HG03520 (cell line): ENCODE data around the gene PNPLA7.

Experiments
- ATAC-seq: cut with Tn5 transposase; IDR thresholded peaks from one replicate; pipeline ENCODE4 v1.9.1; 2021; ENCODE audit warnings: mild to moderate bottlenecking, moderate library complexity; ENCODE audit not compliant: unreplicated experiment

Gene PNPLA7

GRCh38 chr9:137497921-137498719, 52.1 kb downstream of the PNPLA7 start:
- ATAC-seq = no peak

- no peak for ATAC-seq
Observed at GRCh38 chr9:137496601-137497375, 53.4 kb downstream of the PNPLA7 start.

GRCh38 chr9:137494550-137495351, 55.5 kb downstream of the PNPLA7 start:
- ATAC-seq = no peak

GRCh38 chr9:137494104-137494544, 56.1 kb downstream of the PNPLA7 start:
- ATAC-seq = no peak

- ATAC-seq = no peak
Observed at GRCh38 chr9:137493364-137494103, 56.7 kb downstream of the PNPLA7 start.

- ATAC-seq = no peak
Observed at GRCh38 chr9:137492464-137493363, 57.5 kb downstream of the PNPLA7 start.

- ATAC-seq = no peak
Observed at GRCh38 chr9:137491735-137492432, 58.3 kb downstream of the PNPLA7 start.

- ATAC-seq = no peak
Observed at GRCh38 chr9:137490532-137491186, 59.5 kb downstream of the PNPLA7 start.

- no peak for ATAC-seq
Observed at GRCh38 chr9:137488906-137489305, 61.3 kb downstream of the PNPLA7 start.

GRCh38 chr9:137488327-137488653, 61.9 kb downstream of the PNPLA7 start:
- no peak for ATAC-seq

- no peak for ATAC-seq
Observed at GRCh38 chr9:137487454-137488326, 62.5 kb downstream of the PNPLA7 start.

GRCh38 chr9:137486545-137487453, 63.4 kb downstream of the PNPLA7 start:
- no peak for ATAC-seq

GRCh38 chr9:137486141-137486490, 64.1 kb downstream of the PNPLA7 start:
- ATAC-seq = no peak

GRCh38 chr9:137485343-137486140, 64.7 kb downstream of the PNPLA7 start:
- ATAC-seq = no peak

GRCh38 chr9:137484551-137485315, 65.5 kb downstream of the PNPLA7 start:
- no peak for ATAC-seq
